SK-N-SH (cell line): ENCODE data around the gene SLC22A15. TPM values are rescaled to one million over a fixed set of nuclear protein-coding genes. Genes with fewer than 3 reads are reported as not detected.

Source experiments
- CTCF ChIA-PET: fragments of 300-600, 350-600 bp; formaldehyde crosslinking; extraction: SDS; loops from one replicate; lab custom pipeline; 2021; lab: Yijun Ruan, JAX
- POLR2A ChIA-PET: fragments of 350-600 bp; sonication (Branson Sonifier 250); formaldehyde crosslinking; extraction: SDS; loops from one replicate; lab custom pipeline; 2020; ENCODE audit warnings: antibody characterized with exemption, inconsistent platforms; lab: Yijun Ruan, JAX
- DNase-seq: peaks from one replicate; pipeline ENCODE4 v3.0.0; 2012
- H2AFZ ChIP-seq: fragments of 200-600 bp; sonication (generic); 2 replicates; pipeline ENCODE4 v1.8.1; 2016; ENCODE audit warnings: antibody characterized with exemption, mild to moderate bottlenecking, low read depth
- H3F3A ChIP-seq: fragments of 200-600 bp; sonication (generic); replicated peaks from 2 replicates; pipeline ENCODE3; 2016; ENCODE audit warnings: antibody characterized with exemption, mild to moderate bottlenecking; ENCODE audit not compliant: insufficient read depth
- H3K27ac ChIP-seq, 2 experiments: fragments of 200-500 bp in 1 of 2; fragments of 200-600 bp in 1 of 2; sonication (Bioruptor generic) in 1 of 2; sonication (generic), shearing (Covaris generic) in 1 of 2; 2 replicates each; pipeline versions ENCODE4 v1.5.1 to v1.6.1; 2014 to 2016; ENCODE audit warnings: low read depth in 2 of 2, inconsistent platforms in 1 of 2, low read length in 1 of 2, mild to moderate bottlenecking in 1 of 2, mixed read lengths in 1 of 2
- H3K27me3 ChIP-seq: fragments of 200-600 bp; sonication (generic), shearing (Covaris generic); 2 replicates; pipeline ENCODE4 v1.6.1; 2016; ENCODE audit warnings: mixed run types; ENCODE audit not compliant: insufficient read depth
- H3K36me3 ChIP-seq, 2 experiments: fragments of 200-500 bp in 1 of 2; fragments of 200-600 bp in 1 of 2; sonication (Bioruptor generic) in 1 of 2; sonication (generic) in 1 of 2; replicated peaks in 1 of 2; 2 replicates each; pipeline versions ENCODE3 to v1.5.1; 2014 to 2016; ENCODE audit warnings: low read length in 1 of 2, mild to moderate bottlenecking in 1 of 2; ENCODE audit not compliant: insufficient read depth in 2 of 2, control insufficient read depth in 1 of 2
- H3K4me1 ChIP-seq, 2 experiments: fragments of 200-500 bp in 1 of 2; fragments of 200-600 bp in 1 of 2; sonication (Bioruptor generic) in 1 of 2; sonication (generic), shearing (Covaris generic) in 1 of 2; 2 replicates each; pipeline versions ENCODE4 v1.5.1 to v1.6.1; 2014 to 2016; ENCODE audit warnings: low read depth in 1 of 2, low read length in 1 of 2, mixed run types in 1 of 2; ENCODE audit not compliant: insufficient read depth in 2 of 2, control insufficient read depth in 1 of 2
- H3K4me2 ChIP-seq: fragments of 200-600 bp; sonication (generic), shearing (Covaris generic); 2 replicates; pipeline ENCODE4 v1.6.1; 2017; ENCODE audit warnings: mixed run types
- H3K4me3 ChIP-seq, 2 experiments: fragments of 200-500 bp in 1 of 2; fragments of 200-600 bp in 1 of 2; sonication (Bioruptor generic) in 1 of 2; sonication (generic), shearing (Covaris generic) in 1 of 2; 2 replicates each; pipeline versions ENCODE4 v1.5.1 to v1.8.1; 2014 to 2016; ENCODE audit warnings: low read depth in 2 of 2, inconsistent platforms in 1 of 2, low read length in 1 of 2, mild to moderate bottlenecking in 1 of 2, mixed read lengths in 1 of 2, moderate library complexity in 1 of 2
- H3K79me2 ChIP-seq: fragments of 200-600 bp; sonication (generic); 2 replicates; pipeline ENCODE4 v1.8.1; 2017; ENCODE audit warnings: mild to moderate bottlenecking; ENCODE audit not compliant: insufficient read depth
- H3K9ac ChIP-seq: fragments of 200-600 bp; sonication (generic); 2 replicates; pipeline ENCODE4 v1.6.1; 2017; ENCODE audit warnings: mixed run types
- H3K9me2 ChIP-seq: fragments of 200-600 bp; sonication (generic); 2 replicates; pipeline ENCODE4 v1.6.1; 2017; ENCODE audit warnings: mixed run types
- H3K9me3 ChIP-seq: fragments of 200-600 bp; sonication (generic); 2 replicates; pipeline ENCODE4 v1.6.1; 2017; ENCODE audit warnings: mixed run types, mild to moderate bottlenecking, moderate library complexity
- H4K20me1 ChIP-seq: fragments of 200-600 bp; sonication (generic); 2 replicates; pipeline ENCODE4 v1.6.1; 2017; ENCODE audit warnings: mild to moderate bottlenecking, mixed run types; ENCODE audit not compliant: insufficient read depth
- CHD2 ChIP-seq: fragments of 150-350 bp; IDR thresholded peaks from 2 replicates; pipeline ENCODE4 v1.6.1; 2018; ENCODE audit warnings: low read length; ENCODE audit not compliant: partially characterized antibody
- ELF1 ChIP-seq: IDR thresholded peaks from 2 replicates; pipeline ENCODE4 v1.4.0; 2012
- EP300 ChIP-seq, 2 experiments: IDR thresholded peaks; 2 replicates each; pipeline versions ENCODE4 v1.4.0 to v1.6.1; 2012; ENCODE audit warnings: borderline replicate concordance in 1 of 2, low read depth in 1 of 2, low read length in 1 of 2
- FOXJ3 ChIP-seq: sonication (generic); formaldehyde crosslinking; IDR thresholded peaks from 2 replicates; pipeline ENCODE4 v1.5.1; 2020; ENCODE audit warnings: mild to moderate bottlenecking, missing genetic modification reagents
- FOXM1 ChIP-seq: IDR thresholded peaks from 2 replicates; pipeline ENCODE4 v1.4.0; 2012; ENCODE audit warnings: low read depth, mild to moderate bottlenecking
- GABPA ChIP-seq: IDR thresholded peaks from 2 replicates; pipeline ENCODE4 v1.4.0; 2012; ENCODE audit warnings: low read depth, mild to moderate bottlenecking
- GATA2 ChIP-seq: sonication (generic); formaldehyde crosslinking; IDR thresholded peaks from 2 replicates; pipeline ENCODE4 v1.5.0; 2020; ENCODE audit warnings: mild to moderate bottlenecking, missing genetic modification reagents
- IRF3 ChIP-seq: fragments of 150-350 bp; IDR thresholded peaks from 2 replicates; pipeline ENCODE4 v1.6.1; 2016; ENCODE audit warnings: mild to moderate bottlenecking, low read depth, low read length
- JUND ChIP-seq: IDR thresholded peaks from 2 replicates; pipeline ENCODE4 v1.4.0; 2012
- MAX ChIP-seq: IDR thresholded peaks from 2 replicates; pipeline ENCODE4 v1.4.0; 2012; ENCODE audit warnings: low read depth
- MEF2A ChIP-seq: IDR thresholded peaks from 2 replicates; pipeline ENCODE4 v1.4.0; 2012; ENCODE audit warnings: low read depth, borderline replicate concordance
- NFIC ChIP-seq: IDR thresholded peaks from 2 replicates; pipeline ENCODE4 v1.4.0; 2012; ENCODE audit warnings: borderline replicate concordance
- POLR2AphosphoS5 ChIP-seq: IDR thresholded peaks from 2 replicates; pipeline ENCODE4 v1.6.1; 2012; ENCODE audit warnings: low read depth, low read length
- RAD21 ChIP-seq: IDR thresholded peaks from 2 replicates; pipeline ENCODE4 v1.6.1; 2012; ENCODE audit warnings: mild to moderate bottlenecking, low read length
- REST ChIP-seq: IDR thresholded peaks from 2 replicates; pipeline ENCODE4 v1.6.1; 2012; ENCODE audit warnings: mild to moderate bottlenecking, low read depth, low read length, moderate library complexity
- RXRA ChIP-seq: IDR thresholded peaks from 2 replicates; pipeline ENCODE4 v1.4.0; 2012; ENCODE audit warnings: low read depth, mild to moderate bottlenecking, borderline replicate concordance
- SIN3A ChIP-seq: IDR thresholded peaks from 2 replicates; pipeline ENCODE4 v1.6.1; 2012; ENCODE audit warnings: low read depth, mild to moderate bottlenecking, low read length, moderate library complexity, borderline replicate concordance
- SMC3 ChIP-seq: IDR thresholded peaks from 2 replicates; pipeline ENCODE4 v1.6.1; 2012; ENCODE audit warnings: low read depth, low read length, improper control_type of control experiment
- TAF1 ChIP-seq: IDR thresholded peaks from 2 replicates; pipeline ENCODE4 v1.6.1; 2012; ENCODE audit warnings: low read depth, mild to moderate bottlenecking, low read length, moderate library complexity, borderline replicate concordance
- TCF12 ChIP-seq: IDR thresholded peaks from 2 replicates; pipeline ENCODE4 v1.4.0; 2012
- TEAD4 ChIP-seq: IDR thresholded peaks from 2 replicates; pipeline ENCODE4 v1.4.0; 2012; ENCODE audit warnings: mild to moderate bottlenecking, borderline replicate concordance; ENCODE audit not compliant: insufficient read depth
- USF2 ChIP-seq: fragments of 150-350 bp; IDR thresholded peaks from 2 replicates; pipeline ENCODE4 v1.6.1; 2017; ENCODE audit warnings: antibody characterized with exemption, low read length, low read depth, borderline replicate concordance
- WGBS: methylation state at CpG from one replicate; pipeline ENCODE4 v1.1.6; 2017; ENCODE audit warnings: low lambda C conversion rate; 5-methylcytosine and 5-hydroxymethylcytosine counted together
- polyA plus RNA-seq, 3 experiments: library from polyadenylated mRNA; depleted of rRNA; stranded (reverse); fragments of >200 nt; gene quantifications; 2 replicates each; pipeline ENCODE4 v1.2.3, GENCODE V29; 2012

The SLC22A15 gene
- polyA plus RNA-seq, 1 of the 3 experiments (the other 2 are of a cell fraction) = 0.13 TPM

- TF ChIP-seq TEAD4 (no peak), NFIC (no peak), MAX (no peak), SMC3 (no peak), TCF12 (no peak), JUND (no peak), FOXM1 (no peak), RAD21 (no peak)
Observed at GRCh38 chr1:116087628-116088027, 111.3 kb downstream of the SLC22A15 start (continued).

DNA sequence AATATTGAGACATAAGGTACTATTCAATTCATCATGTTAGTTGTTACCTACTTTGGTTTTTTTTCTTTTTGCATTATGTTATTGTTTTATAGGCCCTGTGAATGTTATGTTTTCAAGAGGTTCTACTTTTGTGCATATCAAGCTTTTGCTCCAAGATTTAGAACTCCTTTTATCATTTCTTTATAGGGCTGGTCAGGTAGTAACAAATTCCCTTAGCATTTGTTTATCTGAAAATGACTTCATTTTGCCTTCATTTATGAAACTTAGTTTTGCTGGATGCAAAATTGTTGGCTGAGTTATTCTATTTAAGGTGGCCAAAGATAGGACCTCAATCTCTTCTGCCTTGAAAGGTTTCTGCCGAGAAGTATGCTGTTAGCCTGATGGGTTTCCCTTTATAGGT lies 113.6 kb downstream of the SLC22A15 start:
- Histone ChIP-seq H3K36me3 (no peaks in the 10 kb centered on the region), H3K27me3 (no peaks in the 10 kb centered on the region), H3K9me3 (no peaks in the 10 kb centered on the region), H3K4me2 (no peak overlapping the region)
- TF ChIP-seq ELF1 (no peak), MAX (no peak), IRF3 (no peak), TCF12 (no peak), GABPA (no peak), TEAD4 (no peak), SIN3A (no peak), GATA2 (no peak), FOXM1 (no peak), EP300 (IDR thresholded peaks at IDR 0.05; ENCODE audit: borderline replicate concordance in 1 of 2, low read depth in 1 of 2, low read length in 1 of 2) (no peak), USF2 (no peak), FOXJ3 (no peak), CHD2 (no peak), MEF2A (no peak), REST (no peak), RAD21 (no peak), POLR2AphosphoS5 (no peak), RXRA (no peak), TAF1 (no peak)
- TF ChIP-seq, all 33 proteins: peak for 0
- DNase-seq = no peak
- Histone ChIP-seq H4K20me1 (no peaks in the 10 kb centered on the region), H3K9ac (no peak overlapping the region), H3F3A (no peaks in the 10 kb centered on the region), H3K79me2 (no peaks in the 10 kb centered on the region), H3K4me1 (no peaks in the 10 kb centered on the region), H3K9me2 (peaks cover 3% of the 10 kb centered on the region; the same call in 1 of the 2 replicates), H3K27ac (no peak overlapping the region), H3K4me3 (no peak overlapping the region), H2AFZ (no peak overlapping the region)
- ChIA-PET POLR2A (no interaction called here), CTCF (no interaction called here)
- WGBS = 0% methylated on average over 1 of the region's 1 CpG
